Progenitor cell of endocrine pancreas (in vitro differentiated cells): ENCODE measurements around the gene SMOC2. TPM values are rescaled to one million over a fixed set of nuclear protein-coding genes. Genes with fewer than 3 reads are reported as not detected.

Experiments
- DNase-seq: peaks from one replicate; pipeline ENCODE4 v3.0.0; 2021; ENCODE audit warnings: low spot score; ENCODE audit not compliant: unreplicated experiment
- H3K27ac Mint-ChIP-seq: 2 replicates; pipeline ENCODE4 v1.8.0; 2021; ENCODE audit warnings: mild to moderate bottlenecking, moderate library complexity, mixed read lengths
- H3K27me3 Mint-ChIP-seq: 2 replicates; pipeline ENCODE4 v1.8.0; 2021; ENCODE audit warnings: mixed read lengths
- H3K36me3 Mint-ChIP-seq: 2 replicates; pipeline ENCODE4 v1.8.0; 2022; ENCODE audit warnings: mixed read lengths; ENCODE audit not compliant: insufficient read depth
- H3K4me1 Mint-ChIP-seq: 2 replicates; pipeline ENCODE4 v1.8.0; 2021; ENCODE audit warnings: low read depth, mixed read lengths
- H3K4me3 Mint-ChIP-seq: 2 replicates; pipeline ENCODE4 v1.8.0; 2021; ENCODE audit warnings: low read depth, mild to moderate bottlenecking, moderate library complexity, mixed read lengths
- H3K9me3 Mint-ChIP-seq: 2 replicates; pipeline ENCODE4 v1.8.0; 2021; ENCODE audit warnings: low read depth, mixed read lengths
- CTCF ChIP-seq: fragments of 200-600 bp; sonication (generic); IDR thresholded peaks from one replicate; pipeline ENCODE4 v1.5.0; 2021; ENCODE audit warnings: antibody characterized with exemption, mild to moderate bottlenecking; ENCODE audit not compliant: unreplicated experiment
- total RNA-seq: library from RNA; stranded (reverse); gene quantifications from 2 replicates; pipeline ENCODE4 v1.2.1, GENCODE V29; 2021

SMOC2 gene
- total RNA-seq, 1 donor from 2014 or later, result 5.9 TPM

GRCh38 chr6:168638468-168639271 lies 197.7 kb downstream of the SMOC2 start:
- no peak overlapping the region for H3K4me3 Mint-ChIP-seq
- peak overlapping the region; percentile 8 for H3K27ac Mint-ChIP-seq
- no peak for DNase-seq
- peaks cover 26% of the 10 kb centered on the region for H3K4me1 Mint-ChIP-seq
- peaks cover 4% of the 10 kb centered on the region for H3K27me3 Mint-ChIP-seq
- no peaks in the 10 kb centered on the region for H3K9me3 Mint-ChIP-seq
- TF ChIP-seq CTCF, result no peak
- no peaks in the 10 kb centered on the region for H3K36me3 Mint-ChIP-seq

- H3K4me3 Mint-ChIP-seq, result no peak overlapping the region
- H3K27ac Mint-ChIP-seq, result no peak overlapping the region
- H3K36me3 Mint-ChIP-seq, result no peaks in the 10 kb centered on the region
- TF ChIP-seq CTCF, result no peak
- DNase-seq, result no peak
- no peaks in the 10 kb centered on the region for H3K9me3 Mint-ChIP-seq
- no peaks in the 10 kb centered on the region for H3K27me3 Mint-ChIP-seq
- H3K4me1 Mint-ChIP-seq, result peaks cover 26% of the 10 kb centered on the region
Measured at GRCh38 chr6:168640181-168640580, 199.2 kb downstream of the SMOC2 start.

GRCh38 chr6:168640768-168641167 lies 199.8 kb downstream of the SMOC2 start:
- TF ChIP-seq CTCF, result no peak
- Mint-ChIP-seq H3K4me1 (peaks cover 26% of the 10 kb centered on the region), H3K4me3 (no peak overlapping the region), H3K27ac (no peak overlapping the region), H3K9me3 (no peaks in the 10 kb centered on the region), H3K27me3 (peaks cover 3% of the 10 kb centered on the region), H3K36me3 (no peaks in the 10 kb centered on the region)
- DNase-seq, result no peak

DNA sequence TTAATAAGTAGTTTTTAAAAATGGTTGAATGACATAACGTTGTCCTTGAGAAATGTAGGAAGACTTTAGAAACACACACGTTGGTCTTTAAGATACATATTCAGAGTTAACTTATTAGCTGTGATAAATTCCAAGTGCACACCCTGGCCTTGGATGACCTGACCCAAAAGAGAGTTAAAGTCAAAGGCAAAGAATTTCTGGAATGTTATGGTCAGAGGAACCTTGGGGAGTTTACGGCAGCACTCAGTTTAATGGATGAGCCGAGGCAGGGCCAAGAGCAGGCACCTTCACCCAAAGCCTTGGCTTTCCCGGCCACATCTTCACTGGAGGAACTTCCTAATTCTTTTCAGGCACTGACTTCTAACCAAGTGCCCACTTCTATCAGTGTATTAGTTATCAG lies 200.5 kb downstream of the SMOC2 start:
- H3K27ac Mint-ChIP-seq, result peak overlapping the region; percentile 1
- H3K9me3 Mint-ChIP-seq, result no peaks in the 10 kb centered on the region
- no peak for DNase-seq
- peaks cover 7% of the 10 kb centered on the region for H3K27me3 Mint-ChIP-seq
- H3K4me3 Mint-ChIP-seq, result no peak overlapping the region
- H3K36me3 Mint-ChIP-seq, result no peaks in the 10 kb centered on the region
- peaks cover 24% of the 10 kb centered on the region for H3K4me1 Mint-ChIP-seq
- no peak for TF ChIP-seq CTCF

DNA sequence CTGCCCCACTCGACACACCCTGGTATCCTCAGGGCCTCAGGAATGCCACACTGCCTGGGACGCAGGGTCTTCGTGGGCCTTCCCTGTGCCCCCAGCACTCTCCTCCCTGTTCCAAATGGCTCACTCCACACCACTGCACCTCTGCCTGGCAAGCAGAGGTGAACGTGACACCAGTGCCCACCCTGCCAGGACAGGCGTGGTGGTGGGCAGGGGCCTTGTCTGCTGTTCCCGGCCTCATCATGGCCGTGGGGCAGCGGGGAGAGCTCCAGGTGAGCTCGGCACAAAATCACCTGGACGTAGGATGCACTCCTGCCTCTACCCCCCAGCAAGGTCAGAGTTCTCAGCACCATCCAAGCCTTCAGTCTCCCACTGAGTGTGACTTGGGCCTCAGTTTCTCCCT lies 202.4 kb downstream of the SMOC2 start:
- no peaks in the 10 kb centered on the region for H3K36me3 Mint-ChIP-seq
- no peak overlapping the region for H3K4me3 Mint-ChIP-seq
- no peak for DNase-seq
- H3K27me3 Mint-ChIP-seq, result peaks cover 15% of the 10 kb centered on the region
- H3K9me3 Mint-ChIP-seq, result no peaks in the 10 kb centered on the region
- no peak for TF ChIP-seq CTCF
- no peak overlapping the region for H3K27ac Mint-ChIP-seq
- H3K4me1 Mint-ChIP-seq, result peaks cover 23% of the 10 kb centered on the region
